HL-60/S4 treated with phorbol 12-myristate 13-acetate at 8.2 ng/mL for 4 days and 3 days (cell line): ENCODE measurements around the gene SPCS1.

ENCODE experiments used
- in situ Hi-C: fragments of 300-500 bp; cut with MboI; formaldehyde crosslinking; loops from 2 replicates; pipeline ENCODE4 v1.15.0; 2022; ENCODE audit warnings: low sequenced_read_pairs

SPCS1 gene

GRCh38 chr3:52694528-52695189, 11.2 kb upstream of the SPCS1 start:
- in situ Hi-C loops, result no loop called here

- in situ Hi-C loops, result no loop called here
These were observed 9.9 kb upstream of the SPCS1 start for GRCh38 chr3:52695798-52696671.

- in situ Hi-C loops, result no loop called here
These were observed 8.9 kb upstream of the SPCS1 start for GRCh38 chr3:52696830-52697631.

GRCh38 chr3:52697632-52697965, 8.3 kb upstream of the SPCS1 start:
- in situ Hi-C loops, result no loop called here

- in situ Hi-C loops, result no loop called here
These were observed 2.6 kb upstream of the SPCS1 start for GRCh38 chr3:52703341-52703740.

GRCh38 chr3:52704611-52705437, 1.1 kb upstream of the SPCS1 start:
- in situ Hi-C loops, result no loop called here

- in situ Hi-C loops, result no loop called here
These were observed 543 bp upstream of the SPCS1 start for GRCh38 chr3:52705438-52705687.

GRCh38 chr3:52707585-52707984, 1.7 kb downstream of the SPCS1 start:
- in situ Hi-C loops, result no loop called here

GRCh38 chr3:52710512-52710911, 4.6 kb downstream of the SPCS1 start:
- in situ Hi-C loops, result no loop called here

- in situ Hi-C loops, result no loop called here
These were observed 6.6 kb downstream of the SPCS1 start for GRCh38 chr3:52712291-52713212.

- in situ Hi-C loops, result no loop called here
These were observed 8.7 kb downstream of the SPCS1 start for GRCh38 chr3:52714335-52715302.

GRCh38 chr3:52715714-52716305, 9.9 kb downstream of the SPCS1 start:
- in situ Hi-C loops, result no loop called here

- in situ Hi-C loops, result no loop called here
These were observed 13.7 kb downstream of the SPCS1 start for GRCh38 chr3:52719618-52720017.

GRCh38 chr3:52721002-52721729, 15.3 kb downstream of the SPCS1 start:
- in situ Hi-C loops, result no loop called here

- in situ Hi-C loops, result no loop called here
These were observed 15.8 kb downstream of the SPCS1 start for GRCh38 chr3:52721730-52722008.

- in situ Hi-C loops, result no loop called here
These were observed 16.6 kb downstream of the SPCS1 start for GRCh38 chr3:52722491-52722890.

- in situ Hi-C loops, result no loop called here
These were observed 18.0 kb downstream of the SPCS1 start for GRCh38 chr3:52723935-52724334.

- in situ Hi-C loops, result no loop called here
These were observed 18.6 kb downstream of the SPCS1 start for GRCh38 chr3:52724511-52724910.
